A673 (cell line): ENCODE results near the gene SLIT1.

Experiments
- CTCF ChIP-seq: fragments of 300-800, 200-600 bp; sonication (generic); conservative IDR thresholded peaks from 2 replicates; pipeline ENCODE4 v1.5.1; 2017; ENCODE audit warnings: low read depth, mild to moderate bottlenecking, antibody characterized with exemption, low read length, moderate library complexity, mixed read lengths
- EZH2 ChIP-seq: fragments of 200-600 bp; sonication (generic); IDR thresholded peaks from 2 replicates; pipeline ENCODE4 v1.6.1; 2017; ENCODE audit warnings: borderline replicate concordance, low read depth, mild to moderate bottlenecking, mixed read lengths, antibody characterized with exemption, low read length; ENCODE audit not compliant: poor library complexity, severe bottlenecking

GRCh38 chr10:96999337-96999736 is 186.4 kb downstream of the SLIT1 start:
- no peak for TF ChIP-seq CTCF
- TF ChIP-seq EZH2: no peak
